SKM-1 treated with dmso at 0.1 percent for 144 hours (cell line): ENCODE measurements around the gene TTC13.

ENCODE experiments used
- DNase-seq: peaks from one replicate; lab custom pipeline; 2025; ENCODE audit not compliant: unreplicated experiment; lab: John Stamatoyannopoulos, UW

The TTC13 gene

DNA sequence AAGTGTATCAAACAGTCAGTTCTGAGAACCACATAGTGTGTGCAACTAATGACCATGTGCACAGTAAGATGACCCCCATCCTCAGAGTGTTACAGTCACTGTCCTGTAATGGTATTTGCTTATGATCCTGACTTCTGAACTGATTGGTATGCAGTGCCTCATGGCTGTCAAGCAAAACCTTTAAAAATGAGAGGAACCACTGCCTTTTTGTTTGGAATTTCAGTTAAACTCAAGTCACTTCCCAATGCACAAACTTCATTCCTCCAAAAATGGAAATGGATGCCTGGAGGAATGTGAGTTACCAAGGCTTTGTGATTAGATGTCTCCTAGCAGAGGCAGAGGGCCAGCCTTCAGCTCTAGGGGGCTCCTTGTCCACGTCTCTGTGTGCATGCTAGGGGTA is 120.8 kb downstream of the TTC13 start:
- no peak for DNase-seq

DNA sequence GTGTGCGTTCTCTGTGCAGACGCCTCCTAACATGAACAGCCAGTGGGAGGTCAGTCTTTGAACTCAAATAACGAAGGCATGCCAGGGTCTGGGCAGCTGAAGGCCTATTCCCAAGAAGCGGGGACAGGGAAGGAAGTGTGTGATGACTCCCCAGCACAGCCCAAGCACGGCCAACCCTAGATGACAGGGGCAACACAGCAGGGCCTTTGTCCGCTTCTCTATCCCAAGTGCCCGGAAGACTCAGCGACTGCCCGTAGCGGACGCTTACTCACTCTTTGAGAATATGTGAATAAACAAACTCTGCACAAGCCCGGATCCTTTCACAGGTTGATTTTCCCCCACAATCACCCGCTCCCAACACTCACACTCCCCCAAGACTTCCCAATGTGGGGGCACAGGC is 121.6 kb downstream of the TTC13 start:
- DNase-seq = no peak
